HG03457 (cell line): ENCODE data around the gene COASY.

Experiments used
- ATAC-seq: cut with Tn5 transposase; IDR thresholded peaks from one replicate; pipeline ENCODE4 v1.9.1; 2021; ENCODE audit warnings: moderate number of reproducible peaks; ENCODE audit not compliant: unreplicated experiment

COASY gene

GRCh38 chr17:42561897-42562387, at the start of gene COASY:
TSS of gene COASY (plus strand) at chr17:42562148. CDS start at chr17:42562623, 475 bp downstream.
- ATAC-seq: no peak

- ATAC-seq: no peak
Observed at GRCh38 chr17:42512246-42512645, 49.7 kb upstream of the COASY start.

- ATAC-seq: no peak
Observed at GRCh38 chr17:42512733-42513251, 49.2 kb upstream of the COASY start.

GRCh38 chr17:42513686-42514085, 48.3 kb upstream of the COASY start:
- ATAC-seq: no peak

GRCh38 chr17:42514279-42514678, 47.7 kb upstream of the COASY start:
- no peak for ATAC-seq

- ATAC-seq: no peak
Observed at GRCh38 chr17:42514867-42515266, 47.1 kb upstream of the COASY start.

- no peak for ATAC-seq
Observed at GRCh38 chr17:42517516-42517915, 44.4 kb upstream of the COASY start.

GRCh38 chr17:42518046-42518754, 43.7 kb upstream of the COASY start:
- no peak for ATAC-seq

- no peak for ATAC-seq
Observed at GRCh38 chr17:42518755-42519545, 43.0 kb upstream of the COASY start.

GRCh38 chr17:42519546-42520491, 42.1 kb upstream of the COASY start:
- no peak for ATAC-seq

GRCh38 chr17:42520540-42520951, 41.4 kb upstream of the COASY start:
- ATAC-seq: no peak

- ATAC-seq: no peak
Observed at GRCh38 chr17:42521036-42521435, 40.9 kb upstream of the COASY start.

GRCh38 chr17:42521666-42522262, 40.2 kb upstream of the COASY start:
- no peak for ATAC-seq

GRCh38 chr17:42522263-42522790, 39.6 kb upstream of the COASY start:
- ATAC-seq: no peak

- ATAC-seq: no peak
Observed at GRCh38 chr17:42522798-42523278, 39.1 kb upstream of the COASY start.

GRCh38 chr17:42525221-42525620, 36.7 kb upstream of the COASY start:
- ATAC-seq: no peak

- no peak for ATAC-seq
Observed at GRCh38 chr17:42526031-42526444, 35.9 kb upstream of the COASY start.

- ATAC-seq: no peak
Observed at GRCh38 chr17:42527932-42528331, 34.0 kb upstream of the COASY start.

GRCh38 chr17:42529061-42529460, 32.9 kb upstream of the COASY start:
- ATAC-seq: no peak

- ATAC-seq: no peak
Observed at GRCh38 chr17:42530952-42531454, 30.9 kb upstream of the COASY start.
